Dermis microvascular lymphatic vessel endothelial cell (primary cell): ENCODE results near the gene GPR107. TPM values are rescaled to one million over a fixed set of nuclear protein-coding genes. Genes with fewer than 3 reads are reported as not detected.

Source experiments
- DNase-seq, 2 donors: peaks; one replicate each; pipeline versions ENCODE4 v3.0.0 to v3.0.0-alpha.2; 2010; ENCODE audit warnings: low read depth in 2 of 2
- total RNA-seq: library from RNA; depleted of rRNA; stranded (reverse); fragments of >200 nt; gene quantifications from 2 replicates; pipeline ENCODE4 v1.2.1, GENCODE V29; 2014

GPR107 gene
- total RNA-seq, 1 donor from 2014 or later, result 19.8 TPM

GRCh38 chr9:130183133-130183762, 129.5 kb downstream of the GPR107 start:
- DNase-seq, result no peak

- no peak for DNase-seq
Observed at GRCh38 chr9:130185017-130185416, 131.3 kb downstream of the GPR107 start.

GRCh38 chr9:130185490-130186031, 131.9 kb downstream of the GPR107 start:
- no peak for DNase-seq

- DNase-seq, result no peak
Observed at GRCh38 chr9:130186051-130186450, 132.3 kb downstream of the GPR107 start.

- DNase-seq, result no peak
Observed at GRCh38 chr9:130186839-130187522, 133.3 kb downstream of the GPR107 start.

GRCh38 chr9:130187523-130187846, 133.8 kb downstream of the GPR107 start:
- DNase-seq, result no peak

GRCh38 chr9:130188860-130189481, 135.3 kb downstream of the GPR107 start:
- DNase-seq, result no peak

Other genes starting within 250 kb of the GPR107 start
- gene TOR1A, start 229.8 kb upstream of the GPR107 start, total RNA-seq, result 22.9 and 27.4 TPM in 2 replicates
- 22.1 and 24.1 TPM in 2 replicates for gene C9orf78, start 218.6 kb upstream of the GPR107 start, total RNA-seq
- 4.7 and 8.5 TPM in 2 replicates for gene USP20, start 218.4 kb upstream of the GPR107 start, total RNA-seq
- 35.0 and 37.4 TPM in 2 replicates for gene FNBP1, start 10.7 kb upstream of the GPR107 start, total RNA-seq
- 9.1 and 12.2 TPM in 2 replicates for gene NCS1, start 118.5 kb downstream of the GPR107 start, total RNA-seq
- under 0.01 TPM in 1 of 2 replicates, not detected in the other for gene HMCN2, start 211.9 kb downstream of the GPR107 start, total RNA-seq